ENCODE results near the gene EPHB2.
"Not testable (repeated sequence)": the region's sequence is repeated elsewhere in the genome, so short reads cannot be mapped to it uniquely, and the experiment has no call there.

The EPHB2 gene

GRCh38 chr1:22920734-22921451 is 210.3 kb downstream of the EPHB2 start:
- no peak for DNase-seq

GRCh38 chr1:22921452-22922126 is 210.9 kb downstream of the EPHB2 start:
- no peak for DNase-seq

GRCh38 chr1:22922640-22923039 is 212.0 kb downstream of the EPHB2 start:
- no peak for DNase-seq

- no peak for DNase-seq
Measured at GRCh38 chr1:22925111-22925510, 214.5 kb downstream of the EPHB2 start.

GRCh38 chr1:22930240-22930912 is 219.7 kb downstream of the EPHB2 start:
- DNase-seq = no peak

GRCh38 chr1:22932803-22933470 is 222.3 kb downstream of the EPHB2 start:
- DNase-seq = no peak

GRCh38 chr1:22935433-22935832 is 224.8 kb downstream of the EPHB2 start:
- no peak for DNase-seq

GRCh38 chr1:22936681-22937080 is 226.0 kb downstream of the EPHB2 start:
- DNase-seq = no peak

- no peak for DNase-seq
Measured at GRCh38 chr1:22941257-22941656, 230.6 kb downstream of the EPHB2 start.

GRCh38 chr1:22944346-22945055 is 233.9 kb downstream of the EPHB2 start:
- no peak for DNase-seq

- not testable (repeated sequence) for DNase-seq
Measured at GRCh38 chr1:22945171-22945570, 234.5 kb downstream of the EPHB2 start.

- DNase-seq = no peak
Measured at GRCh38 chr1:22949822-22950331, 239.2 kb downstream of the EPHB2 start.

- DNase-seq = no peak
Measured at GRCh38 chr1:22951796-22952195, 241.2 kb downstream of the EPHB2 start.

- no peak for DNase-seq
Measured at GRCh38 chr1:22952694-22953056, 242.0 kb downstream of the EPHB2 start.

- no peak for DNase-seq
Measured at GRCh38 chr1:22953057-22953739, 242.6 kb downstream of the EPHB2 start.

GRCh38 chr1:22953740-22954141 is 243.1 kb downstream of the EPHB2 start:
- no peak for DNase-seq

- no peak for DNase-seq
Measured at GRCh38 chr1:22955146-22955545, 244.5 kb downstream of the EPHB2 start.

GRCh38 chr1:22957066-22957465 is 246.4 kb downstream of the EPHB2 start:
- no peak for DNase-seq

GRCh38 chr1:22958556-22958955 is 247.9 kb downstream of the EPHB2 start:
- DNase-seq = no peak

GRCh38 chr1:22959545-22960360 is 249.1 kb downstream of the EPHB2 start:
- no peak for DNase-seq

GRCh38 chr1:22962558-22962957 is 251.9 kb downstream of the EPHB2 start:
- DNase-seq = no peak
